Panc1 (cell line): ENCODE results near the gene DLG2.

ENCODE experiments used
- POLR2AphosphoS5 ChIP-seq: IDR thresholded peaks from 2 replicates; pipeline ENCODE4 v1.6.1; 2012; ENCODE audit warnings: mild to moderate bottlenecking, low read depth, low read length, moderate library complexity
- TCF7L2 ChIP-seq: IDR thresholded peaks from 2 replicates; pipeline ENCODE4 v1.6.1; 2011; ENCODE audit warnings: mild to moderate bottlenecking, low read depth, low read length, inconsistent platforms
- TF ChIP-seq, protein P1 (sequence below): fragments of 450-650 bp; IDR thresholded peaks from 2 replicates; pipeline ENCODE4 v1.5.1; 2017; ENCODE audit warnings: mild to moderate bottlenecking

DNA sequence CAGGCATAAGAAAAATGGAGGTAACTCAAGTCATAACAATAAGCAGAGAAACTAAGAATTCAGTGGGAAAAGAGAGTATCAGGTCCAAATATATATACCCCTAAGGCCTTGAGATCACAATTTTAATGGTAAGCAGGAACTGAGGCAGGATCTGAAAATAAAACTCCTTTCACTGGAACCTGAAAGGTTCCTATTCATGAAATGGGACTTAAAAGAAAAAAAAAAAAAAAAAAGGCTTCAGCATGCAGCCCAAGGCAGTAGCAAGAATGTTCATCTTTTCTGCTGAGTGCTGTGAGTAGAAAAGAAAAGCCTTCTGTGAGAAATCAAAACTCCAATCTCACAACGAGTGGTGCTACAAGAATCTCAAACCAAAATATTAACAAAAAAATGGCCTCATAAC lies 75.3 kb downstream of the DLG2 start:
- TF ChIP-seq, protein P1, sequence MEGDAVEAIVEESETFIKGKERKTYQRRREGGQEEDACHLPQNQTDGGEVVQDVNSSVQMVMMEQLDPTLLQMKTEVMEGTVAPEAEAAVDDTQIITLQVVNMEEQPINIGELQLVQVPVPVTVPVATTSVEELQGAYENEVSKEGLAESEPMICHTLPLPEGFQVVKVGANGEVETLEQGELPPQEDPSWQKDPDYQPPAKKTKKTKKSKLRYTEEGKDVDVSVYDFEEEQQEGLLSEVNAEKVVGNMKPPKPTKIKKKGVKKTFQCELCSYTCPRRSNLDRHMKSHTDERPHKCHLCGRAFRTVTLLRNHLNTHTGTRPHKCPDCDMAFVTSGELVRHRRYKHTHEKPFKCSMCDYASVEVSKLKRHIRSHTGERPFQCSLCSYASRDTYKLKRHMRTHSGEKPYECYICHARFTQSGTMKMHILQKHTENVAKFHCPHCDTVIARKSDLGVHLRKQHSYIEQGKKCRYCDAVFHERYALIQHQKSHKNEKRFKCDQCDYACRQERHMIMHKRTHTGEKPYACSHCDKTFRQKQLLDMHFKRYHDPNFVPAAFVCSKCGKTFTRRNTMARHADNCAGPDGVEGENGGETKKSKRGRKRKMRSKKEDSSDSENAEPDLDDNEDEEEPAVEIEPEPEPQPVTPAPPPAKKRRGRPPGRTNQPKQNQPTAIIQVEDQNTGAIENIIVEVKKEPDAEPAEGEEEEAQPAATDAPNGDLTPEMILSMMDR = no peak
- TF ChIP-seq POLR2AphosphoS5 (no peak), TCF7L2 (no peak)
